Stimulated activated naive CD4-positive, alpha-beta T cell (primary cell): ENCODE results near the gene MYO18A.

Source experiments
- DNase-seq, 6 experiments: peaks; one replicate each; lab custom pipeline; 2025; lab: John Stamatoyannopoulos, UW

Gene MYO18A

GRCh38 chr17:29078183-29079045, 101.8 kb downstream of the MYO18A start:
- DNase-seq = no peak

GRCh38 chr17:29077320-29077719, 102.9 kb downstream of the MYO18A start:
- DNase-seq = no peak

GRCh38 chr17:29076722-29077121, 103.5 kb downstream of the MYO18A start:
- no peak for DNase-seq

GRCh38 chr17:29076087-29076486, 104.1 kb downstream of the MYO18A start:
- DNase-seq = no peak

- DNase-seq = no peak
Measured at GRCh38 chr17:29074488-29074887, 105.7 kb downstream of the MYO18A start.

- no peak for DNase-seq
Measured at GRCh38 chr17:29073520-29073919, 106.7 kb downstream of the MYO18A start.

GRCh38 chr17:29073045-29073444, 107.2 kb downstream of the MYO18A start:
- DNase-seq = no peak

GRCh38 chr17:29071303-29071702, 108.9 kb downstream of the MYO18A start:
- no peak for DNase-seq

- DNase-seq = no peak
Measured at GRCh38 chr17:29070781-29071180, 109.4 kb downstream of the MYO18A start.

GRCh38 chr17:29070308-29070707, 109.9 kb downstream of the MYO18A start:
- DNase-seq = no peak

- DNase-seq = no peak
Measured at GRCh38 chr17:29069526-29070041, 110.6 kb downstream of the MYO18A start.

GRCh38 chr17:29068818-29069217, 111.4 kb downstream of the MYO18A start:
- no peak for DNase-seq

GRCh38 chr17:29066606-29067005, 113.6 kb downstream of the MYO18A start:
- no peak for DNase-seq

GRCh38 chr17:29066047-29066446, 114.2 kb downstream of the MYO18A start:
- DNase-seq = no peak

GRCh38 chr17:29063992-29064391, 116.2 kb downstream of the MYO18A start:
- DNase-seq = no peak

GRCh38 chr17:29062215-29062614, 118.0 kb downstream of the MYO18A start:
- no peak for DNase-seq

GRCh38 chr17:29061036-29061435, 119.2 kb downstream of the MYO18A start:
- DNase-seq = no peak

GRCh38 chr17:29060475-29060874, 119.7 kb downstream of the MYO18A start:
- no peak for DNase-seq

- DNase-seq = no peak
Measured at GRCh38 chr17:29059281-29059680, 120.9 kb downstream of the MYO18A start.

- DNase-seq = no peak
Measured at GRCh38 chr17:29058391-29058790, 121.8 kb downstream of the MYO18A start.

GRCh38 chr17:29057361-29057760, 122.8 kb downstream of the MYO18A start:
- DNase-seq = no peak

GRCh38 chr17:29054835-29055234, 125.4 kb downstream of the MYO18A start:
- DNase-seq = no peak

GRCh38 chr17:29051731-29052130, 128.5 kb downstream of the MYO18A start:
- DNase-seq = no peak

GRCh38 chr17:29051194-29051593, 129.0 kb downstream of the MYO18A start:
- DNase-seq = no peak
